HG03575 (cell line): ENCODE measurements around the gene PPCDC.

Experiments
- ATAC-seq: cut with Tn5 transposase; IDR thresholded peaks from one replicate; pipeline ENCODE4 v1.9.1; 2021; ENCODE audit not compliant: unreplicated experiment, insufficient number of reproducible peaks, low FRiP score; ENCODE audit errors: extremely low read depth

The PPCDC gene

GRCh38 chr15:75094961-75095478 is 71.6 kb downstream of the PPCDC start:
- peak; percentile 26 for ATAC-seq

DNA sequence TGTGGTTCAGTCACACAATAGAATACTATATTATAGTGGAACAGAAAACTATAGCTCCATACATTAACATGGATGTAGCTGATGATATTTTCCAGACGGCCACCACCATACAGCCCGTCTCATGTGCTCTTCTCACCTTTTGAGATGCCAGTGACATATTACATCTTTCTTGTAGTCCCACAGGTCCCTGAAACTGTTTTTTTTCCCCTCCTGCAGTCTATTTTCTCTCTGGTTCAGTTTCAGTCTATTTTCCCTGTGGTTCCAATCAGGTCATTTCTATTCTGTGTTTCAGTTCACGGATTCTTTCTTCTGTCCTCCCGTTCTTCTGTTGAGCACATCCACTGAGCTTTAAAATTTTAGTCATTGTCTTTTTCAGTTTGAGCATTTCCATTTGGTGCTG is 72.2 kb downstream of the PPCDC start:
- peak; percentile 37 for ATAC-seq

DNA sequence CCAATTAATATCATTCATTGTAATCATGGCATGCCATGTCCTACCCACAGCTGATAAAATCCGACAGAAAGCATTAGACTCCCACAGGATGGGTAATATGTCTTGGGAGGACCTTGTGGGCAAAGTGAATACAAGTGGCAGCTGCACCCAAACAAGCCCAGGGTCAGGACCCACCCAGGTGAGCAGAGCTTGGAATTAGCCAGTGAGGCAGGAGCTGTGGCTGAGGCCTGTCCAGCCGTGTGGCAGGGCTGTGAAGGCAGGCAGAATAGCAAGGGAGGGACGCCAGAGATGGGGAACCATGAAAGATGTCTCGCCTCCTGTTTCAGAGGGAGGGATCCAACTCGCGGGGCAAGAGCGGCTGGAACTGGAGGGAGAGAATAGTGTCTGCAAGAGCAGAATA is 74.5 kb downstream of the PPCDC start:
- ATAC-seq = no peak

- ATAC-seq = no peak
Observed at GRCh38 chr15:75098404-75098803, 75.0 kb downstream of the PPCDC start.
